Measurements from ENCODE around the gene C6orf136.
A peak's percentile ranks its signal among the peaks of the same experiment; 100 is the strongest.
"Not testable (repeated sequence)": the region's sequence is repeated elsewhere in the genome, so short reads cannot be mapped to it uniquely, and the experiment has no call there.

Gene C6orf136

DNA sequence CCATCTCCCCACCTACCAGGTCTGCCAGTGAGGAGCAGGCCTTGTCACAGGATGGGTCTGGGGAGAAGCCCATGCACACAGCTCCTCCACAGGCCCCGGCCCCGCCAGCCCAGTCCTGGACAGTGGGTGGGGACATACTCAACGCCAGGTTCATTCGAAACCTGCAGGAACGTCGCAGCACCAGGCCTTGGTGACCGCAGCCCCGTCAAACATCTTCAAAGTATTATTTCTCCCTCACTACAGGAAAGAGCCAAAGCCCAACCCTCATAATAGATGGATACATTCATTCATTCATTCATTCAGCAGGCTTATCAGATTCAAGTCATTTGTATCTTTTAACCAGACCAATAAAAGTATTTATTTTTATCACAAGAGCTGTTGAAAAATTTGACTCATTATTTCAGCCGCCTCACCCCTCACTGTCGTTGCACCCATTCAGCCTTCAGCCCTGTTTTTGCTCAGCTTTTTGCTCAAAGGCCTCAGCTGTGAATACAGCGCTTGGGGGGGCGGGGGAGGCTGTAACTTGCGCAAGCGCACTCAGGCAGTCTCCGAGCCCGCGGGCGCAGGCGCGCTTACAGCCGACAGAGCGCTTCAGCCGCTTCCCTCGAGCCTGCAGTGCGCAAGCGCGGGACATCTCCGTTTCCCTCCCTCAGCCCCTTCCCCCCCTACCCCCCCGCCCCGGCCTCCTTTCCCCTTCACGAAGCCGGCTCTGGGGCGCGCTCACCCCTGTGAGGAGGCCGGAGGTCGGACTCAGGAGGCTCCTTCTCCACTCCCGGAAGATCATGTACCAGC lies at the start of gene C6orf136:
Gene C6orf136, plus strand, starts transcription at position 684 of the 792 bp plus-strand sequence. Its CDS starts 99 bp downstream, at position 783.
- Mint-ChIP-seq H3K36me3 (ENCODE audit: low read depth) (peaks cover 14% of the 10 kb centered on the region), H3K27me3 (ENCODE audit: low read depth) (no peaks in the 10 kb centered on the region), H3K27ac (peak within 1 kb of the TSS; percentile 89), H3K4me3 (peak within 1 kb of the TSS; percentile 81), H3K4me1 (ENCODE audit: low read depth) (peaks cover 20% of the 10 kb centered on the region), H3K9me3 (no peaks in the 10 kb centered on the region)

DNA sequence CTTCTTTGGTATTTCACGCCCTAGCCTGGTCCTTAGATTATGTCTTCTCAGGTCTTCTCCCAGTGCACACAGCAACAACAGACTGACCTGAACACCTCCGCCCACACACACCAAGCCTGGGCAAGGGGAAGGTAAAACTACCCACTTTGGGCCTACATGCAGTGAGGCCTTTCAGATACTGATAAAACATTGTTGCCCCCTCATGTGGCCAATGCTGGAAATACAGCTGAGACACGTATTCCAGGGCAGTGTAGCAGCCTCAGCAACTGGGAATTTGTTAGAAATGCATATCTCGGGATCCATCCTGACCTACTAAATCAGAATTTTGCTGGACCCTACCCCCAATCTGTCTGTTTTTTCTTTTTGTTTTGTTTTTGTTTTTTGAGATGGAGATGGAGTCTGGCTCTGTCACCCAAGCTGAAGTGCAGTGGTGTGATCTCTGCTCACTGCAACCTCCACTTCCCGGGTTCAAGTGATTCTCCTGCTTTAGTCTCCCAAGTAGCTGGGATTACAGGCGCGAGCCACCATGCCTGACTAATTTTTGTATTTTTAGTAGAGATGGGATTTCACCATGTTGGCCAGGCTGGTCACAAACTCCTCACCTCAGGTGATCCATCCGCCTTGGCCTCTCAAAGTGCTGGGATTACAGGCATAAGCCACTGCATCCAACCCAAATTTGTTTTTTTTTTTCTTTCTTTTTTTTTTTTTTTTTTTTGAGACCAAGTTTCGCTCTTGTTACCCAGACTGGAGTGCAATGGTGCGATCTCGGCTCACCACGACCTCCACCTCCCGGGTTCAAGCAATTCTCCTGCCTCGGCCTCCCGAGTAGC lies 49.4 kb upstream of the C6orf136 start:
- H3K4me1 Mint-ChIP-seq (ENCODE audit: low read depth); H3K9me3 Mint-ChIP-seq; H3K27me3 Mint-ChIP-seq (ENCODE audit: low read depth); H3K4me3 Mint-ChIP-seq: not testable (repeated sequence)
- peaks cover 31% of the 10 kb centered on the region for H3K36me3 Mint-ChIP-seq (ENCODE audit: low read depth)
- peak overlapping the region; percentile 32 for H3K27ac Mint-ChIP-seq

- Mint-ChIP-seq H3K4me1 (ENCODE audit: low read depth) (peaks cover 7% of the 10 kb centered on the region), H3K4me3 (no peak overlapping the region), H3K27ac (no peak overlapping the region), H3K36me3 (ENCODE audit: low read depth) (peaks cover 41% of the 10 kb centered on the region), H3K27me3 (ENCODE audit: low read depth) (no peaks in the 10 kb centered on the region), H3K9me3 (no peaks in the 10 kb centered on the region)
Observed at GRCh38 chr6:30598912-30599624, 47.9 kb upstream of the C6orf136 start.

GRCh38 chr6:30599625-30600324 lies 47.2 kb upstream of the C6orf136 start:
- no peak overlapping the region for H3K4me3 Mint-ChIP-seq
- no peaks in the 10 kb centered on the region for H3K9me3 Mint-ChIP-seq
- peaks cover 45% of the 10 kb centered on the region for H3K36me3 Mint-ChIP-seq (ENCODE audit: low read depth)
- no peaks in the 10 kb centered on the region for H3K27me3 Mint-ChIP-seq (ENCODE audit: low read depth)
- H3K4me1 Mint-ChIP-seq (ENCODE audit: low read depth): peaks cover 7% of the 10 kb centered on the region
- no peak overlapping the region for H3K27ac Mint-ChIP-seq

DNA sequence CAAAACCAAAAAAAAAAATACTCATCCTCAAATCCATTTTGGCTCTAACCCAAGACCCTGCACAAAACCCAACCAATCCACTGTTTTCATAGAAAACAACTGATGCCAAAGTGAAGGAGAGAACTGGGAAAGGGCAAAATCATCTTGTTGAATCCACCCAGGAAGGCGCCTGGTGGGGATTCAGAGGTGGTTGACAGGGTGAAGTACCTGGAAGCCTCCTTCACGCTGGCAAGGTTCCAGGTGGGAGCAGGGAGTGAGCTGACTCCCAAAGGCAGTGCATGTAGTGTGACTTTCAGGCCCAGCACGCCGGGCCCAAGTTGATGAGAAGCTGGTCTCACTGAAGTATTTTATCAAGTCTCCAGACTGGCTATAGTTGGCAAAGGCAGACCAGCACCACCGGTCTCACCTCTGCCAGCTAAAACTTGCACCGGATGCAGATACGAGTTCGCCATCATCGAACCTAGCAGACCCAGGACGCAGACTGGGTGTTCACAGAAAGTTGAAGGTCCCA lies 46.4 kb upstream of the C6orf136 start:
- H3K27me3 Mint-ChIP-seq (ENCODE audit: low read depth): no peaks in the 10 kb centered on the region
- H3K36me3 Mint-ChIP-seq (ENCODE audit: low read depth): peaks cover 46% of the 10 kb centered on the region
- no peaks in the 10 kb centered on the region for H3K9me3 Mint-ChIP-seq
- H3K27ac Mint-ChIP-seq: no peak overlapping the region
- peaks cover 8% of the 10 kb centered on the region for H3K4me1 Mint-ChIP-seq (ENCODE audit: low read depth)
- H3K4me3 Mint-ChIP-seq: no peak overlapping the region

DNA sequence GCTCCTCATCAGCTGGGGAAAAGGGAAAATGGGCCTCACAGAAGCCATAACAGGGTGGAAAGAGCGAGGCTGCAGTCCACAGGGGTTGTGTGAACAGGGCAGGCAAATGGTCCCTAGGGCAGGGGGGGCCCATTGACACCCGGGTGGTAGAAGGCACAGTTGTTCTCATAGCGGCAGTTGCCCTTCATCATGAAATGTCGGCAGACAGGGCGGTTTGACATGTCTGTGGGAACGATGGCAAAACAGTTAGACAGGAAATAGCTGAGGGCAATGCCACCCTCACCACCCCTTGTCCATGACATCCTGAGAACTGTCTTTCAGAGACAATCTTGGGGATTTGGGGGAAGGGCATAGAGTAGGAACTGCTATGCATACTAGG lies 45.5 kb upstream of the C6orf136 start:
- Mint-ChIP-seq H3K4me3 (no peak overlapping the region), H3K27me3 (ENCODE audit: low read depth) (no peaks in the 10 kb centered on the region), H3K9me3 (no peaks in the 10 kb centered on the region), H3K4me1 (ENCODE audit: low read depth) (peaks cover 12% of the 10 kb centered on the region), H3K36me3 (ENCODE audit: low read depth) (peaks cover 54% of the 10 kb centered on the region), H3K27ac (no peak overlapping the region)

DNA sequence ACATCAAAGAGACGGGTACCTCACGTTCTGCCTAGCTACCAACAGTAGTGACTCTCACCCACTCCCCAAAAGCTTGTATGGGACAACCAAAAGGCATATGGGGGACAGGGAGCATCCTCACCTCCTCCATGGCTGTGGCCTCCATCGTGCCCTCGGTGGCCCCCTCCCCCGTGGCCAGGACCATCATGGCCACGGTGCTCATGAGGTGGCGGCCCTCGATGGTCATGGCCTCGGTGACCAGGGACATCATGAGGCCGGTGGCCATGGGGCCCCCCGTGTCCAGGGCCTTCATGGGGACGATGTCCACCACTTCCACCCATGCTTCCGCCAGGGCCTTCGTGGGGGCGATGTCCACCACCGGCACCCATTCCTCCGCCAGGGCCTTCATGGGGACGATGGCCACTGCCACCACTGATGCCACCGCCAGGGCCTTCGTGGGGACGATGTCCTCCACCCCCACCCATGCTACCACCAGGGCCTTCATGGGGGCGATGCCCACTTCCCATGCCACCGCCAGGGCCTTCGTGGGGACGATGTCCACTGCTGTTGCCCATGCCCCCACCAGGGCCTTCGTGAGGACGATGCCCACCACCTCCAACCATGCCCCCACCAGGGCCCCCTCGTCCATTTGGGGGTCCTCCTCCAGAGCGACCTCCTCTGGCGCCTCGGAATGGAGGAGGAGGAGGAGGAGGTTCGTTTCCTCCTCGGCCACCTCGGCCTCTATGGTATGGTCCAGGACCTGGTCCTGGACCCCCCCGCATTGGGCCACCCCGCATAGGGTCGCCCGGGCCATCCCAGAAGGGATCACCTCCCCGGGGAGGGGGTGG lies 44.9 kb upstream of the C6orf136 start:
- Mint-ChIP-seq H3K27ac (no peak overlapping the region), H3K4me3 (no peak overlapping the region), H3K9me3 (no peaks in the 10 kb centered on the region), H3K4me1 (ENCODE audit: low read depth) (peaks cover 12% of the 10 kb centered on the region), H3K36me3 (ENCODE audit: low read depth) (peaks cover 57% of the 10 kb centered on the region), H3K27me3 (ENCODE audit: low read depth) (no peaks in the 10 kb centered on the region)

GRCh38 chr6:30603961-30604360 lies 43.0 kb upstream of the C6orf136 start:
- peaks cover 67% of the 10 kb centered on the region for H3K36me3 Mint-ChIP-seq (ENCODE audit: low read depth)
- no peak overlapping the region for H3K27ac Mint-ChIP-seq
- no peaks in the 10 kb centered on the region for H3K9me3 Mint-ChIP-seq
- H3K4me3 Mint-ChIP-seq: no peak overlapping the region
- H3K4me1 Mint-ChIP-seq (ENCODE audit: low read depth): peaks cover 13% of the 10 kb centered on the region
- H3K27me3 Mint-ChIP-seq (ENCODE audit: low read depth): no peaks in the 10 kb centered on the region

DNA sequence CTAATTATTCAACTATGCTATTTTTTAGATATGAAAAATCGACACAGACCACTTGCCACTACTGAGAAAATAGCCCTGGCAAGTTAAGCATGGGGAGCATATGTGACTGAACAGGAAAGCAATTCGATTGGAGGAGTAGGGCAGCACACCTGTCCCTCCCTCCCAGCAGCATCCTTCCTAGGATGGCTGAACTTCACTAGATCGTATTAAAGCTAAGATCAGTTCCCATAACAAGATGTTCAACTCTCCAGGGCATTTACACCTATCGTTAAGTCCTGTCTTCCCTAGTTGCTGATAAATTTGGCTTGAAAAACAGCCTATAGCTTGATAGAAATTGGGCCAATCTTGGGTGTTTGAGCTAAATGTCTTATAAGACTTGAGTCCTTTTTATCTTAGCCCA lies 36.9 kb upstream of the C6orf136 start:
- Mint-ChIP-seq H3K4me1 (ENCODE audit: low read depth) (peaks cover 45% of the 10 kb centered on the region), H3K4me3 (no peak overlapping the region), H3K27me3 (ENCODE audit: low read depth) (no peaks in the 10 kb centered on the region), H3K36me3 (ENCODE audit: low read depth) (peaks cover 51% of the 10 kb centered on the region), H3K27ac (peak overlapping the region; percentile 5), H3K9me3 (no peaks in the 10 kb centered on the region)

DNA sequence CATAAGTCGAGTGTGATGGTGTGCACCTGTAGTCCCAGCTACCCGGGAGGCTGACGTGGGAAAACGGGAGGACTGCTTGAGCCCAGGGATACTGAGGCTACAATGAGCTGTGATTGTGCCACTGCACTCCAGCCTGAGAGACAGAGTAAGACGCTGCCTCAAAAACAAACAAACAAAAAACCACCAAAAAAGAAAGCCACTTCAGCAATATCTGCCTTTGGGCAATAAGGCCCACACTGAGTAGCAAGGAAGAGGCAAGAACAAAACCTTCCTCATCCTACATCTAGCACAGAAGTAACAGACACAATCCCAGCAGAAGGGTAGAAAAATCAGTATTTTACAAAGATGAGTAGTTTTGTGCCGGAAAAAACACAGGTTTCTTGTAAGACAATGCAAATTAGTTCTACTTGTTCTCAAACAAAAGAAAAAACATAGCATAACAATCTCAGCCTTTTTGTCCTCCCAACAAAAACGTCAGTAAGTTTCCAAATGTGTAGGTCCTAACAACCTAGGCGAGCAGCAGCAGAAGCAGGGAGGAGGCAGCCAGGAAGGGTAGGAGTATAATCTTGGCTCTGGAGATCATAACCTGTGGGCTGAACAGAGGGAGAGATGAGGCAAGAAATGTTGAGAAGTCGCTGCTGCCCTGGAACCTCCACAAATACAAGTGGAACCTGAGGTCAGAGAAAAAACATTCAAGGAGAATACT lies 35.6 kb upstream of the C6orf136 start:
- no peak overlapping the region for H3K27ac Mint-ChIP-seq
- no peaks in the 10 kb centered on the region for H3K27me3 Mint-ChIP-seq (ENCODE audit: low read depth)
- no peak overlapping the region for H3K4me3 Mint-ChIP-seq
- no peaks in the 10 kb centered on the region for H3K9me3 Mint-ChIP-seq
- peaks cover 54% of the 10 kb centered on the region for H3K36me3 Mint-ChIP-seq (ENCODE audit: low read depth)
- peaks cover 43% of the 10 kb centered on the region for H3K4me1 Mint-ChIP-seq (ENCODE audit: low read depth)

DNA sequence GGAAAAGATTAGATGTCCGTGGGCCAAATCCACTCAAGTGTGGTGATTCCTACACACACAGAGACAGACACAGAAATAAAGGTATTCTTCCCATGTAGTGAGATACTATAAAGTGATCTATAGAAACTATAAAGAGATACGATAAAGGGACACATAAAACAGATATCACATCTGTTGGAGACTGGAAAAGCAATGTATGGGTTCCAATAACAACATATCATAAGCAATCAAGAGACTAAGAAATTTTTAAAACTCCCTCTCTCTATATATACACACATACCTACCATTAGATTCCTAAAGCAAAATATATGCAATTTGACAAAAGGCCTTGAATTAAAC lies 35.1 kb upstream of the C6orf136 start:
- Mint-ChIP-seq H3K4me3 (no peak overlapping the region), H3K36me3 (ENCODE audit: low read depth) (peaks cover 54% of the 10 kb centered on the region), H3K4me1 (ENCODE audit: low read depth) (peaks cover 42% of the 10 kb centered on the region), H3K9me3 (no peaks in the 10 kb centered on the region), H3K27me3 (ENCODE audit: low read depth) (no peaks in the 10 kb centered on the region), H3K27ac (peak overlapping the region; percentile 12)

DNA sequence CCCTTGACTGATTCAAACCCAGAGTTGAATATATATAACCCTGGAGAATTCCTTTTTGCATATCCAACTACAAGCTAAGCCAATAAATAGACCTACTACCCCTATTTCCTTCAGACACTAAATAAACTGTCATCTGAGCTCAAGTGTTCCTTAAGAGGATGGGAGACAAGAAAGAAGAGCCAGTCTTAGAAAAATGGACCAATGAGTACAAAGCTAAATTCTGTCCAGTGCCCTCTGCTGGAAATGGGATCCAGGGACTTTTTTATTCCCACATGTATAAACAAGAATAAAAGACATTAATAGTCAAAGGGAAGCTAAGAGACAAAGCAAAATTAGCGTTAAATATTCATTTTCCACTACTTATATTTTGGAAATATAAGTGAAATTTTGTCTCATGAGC lies 34.7 kb upstream of the C6orf136 start:
- peaks cover 4% of the 10 kb centered on the region for H3K27me3 Mint-ChIP-seq (ENCODE audit: low read depth)
- H3K9me3 Mint-ChIP-seq: no peaks in the 10 kb centered on the region
- peaks cover 58% of the 10 kb centered on the region for H3K36me3 Mint-ChIP-seq (ENCODE audit: low read depth)
- no peak overlapping the region for H3K4me3 Mint-ChIP-seq
- peaks cover 44% of the 10 kb centered on the region for H3K4me1 Mint-ChIP-seq (ENCODE audit: low read depth)
- peak overlapping the region; percentile 12 for H3K27ac Mint-ChIP-seq

DNA sequence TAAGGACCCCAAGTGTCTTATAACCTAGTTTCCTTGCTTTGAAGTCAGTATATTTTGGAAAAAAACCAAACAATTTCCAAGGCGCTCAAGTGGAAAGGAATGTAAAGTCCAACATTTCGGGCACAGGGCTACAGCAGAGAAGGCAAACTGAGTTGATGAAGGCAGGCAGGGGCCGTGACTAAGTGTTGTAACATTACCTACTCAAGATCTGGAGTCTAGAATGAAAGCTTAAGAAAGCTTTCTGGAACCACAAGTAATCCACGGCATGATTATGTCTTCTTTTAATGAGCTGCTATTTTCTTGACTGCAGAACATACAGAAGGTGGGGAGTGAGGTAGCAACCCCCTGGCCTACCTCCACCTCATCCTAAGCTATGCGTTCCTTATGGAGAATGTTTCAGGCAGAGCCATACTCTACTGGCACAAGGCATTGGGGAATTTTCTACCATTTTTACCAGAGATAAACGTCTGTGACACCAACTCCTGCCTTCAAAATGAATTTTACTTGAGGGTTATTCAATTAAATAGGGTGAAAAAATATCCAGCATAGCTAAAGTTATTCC lies 34.2 kb upstream of the C6orf136 start:
- H3K4me3 Mint-ChIP-seq: no peak overlapping the region
- H3K36me3 Mint-ChIP-seq (ENCODE audit: low read depth): peaks cover 55% of the 10 kb centered on the region

More for the DNA sequence above, 34.2 kb upstream of the C6orf136 start:
- Mint-ChIP-seq H3K27ac (no peak overlapping the region), H3K9me3 (no peaks in the 10 kb centered on the region), H3K27me3 (ENCODE audit: low read depth) (peaks cover 6% of the 10 kb centered on the region), H3K4me1 (ENCODE audit: low read depth) (peaks cover 39% of the 10 kb centered on the region)
